ENCODE measurements around the gene SLC6A17.

DNA sequence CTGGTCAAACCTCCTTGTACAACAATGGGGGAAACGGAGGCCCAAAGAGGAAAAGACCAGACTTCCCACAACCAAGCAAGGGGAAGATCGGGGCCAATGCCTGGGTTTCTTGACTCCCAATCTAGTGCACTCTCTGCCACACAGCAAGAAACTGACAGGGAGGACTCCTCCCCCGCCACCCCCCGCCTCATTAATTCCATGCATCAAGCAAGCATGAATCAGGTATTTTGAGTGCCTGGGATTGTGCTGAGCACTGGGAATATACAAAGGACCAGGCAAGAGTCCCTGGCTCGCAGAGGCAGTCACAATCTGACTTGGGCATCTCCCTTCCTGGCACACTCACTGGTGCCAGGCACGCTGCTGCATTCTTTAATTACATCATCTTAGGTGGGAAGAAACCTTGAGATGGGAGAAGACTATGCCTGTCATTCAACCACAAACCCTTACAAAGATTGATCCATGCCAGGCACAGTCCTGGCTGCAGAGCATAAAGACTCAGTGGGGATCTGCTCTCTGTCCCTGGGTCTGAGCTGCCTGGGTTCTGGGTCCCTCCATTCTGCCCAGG is 55.4 kb downstream of the SLC6A17 start:
- TF ChIP-seq, protein P1, sequence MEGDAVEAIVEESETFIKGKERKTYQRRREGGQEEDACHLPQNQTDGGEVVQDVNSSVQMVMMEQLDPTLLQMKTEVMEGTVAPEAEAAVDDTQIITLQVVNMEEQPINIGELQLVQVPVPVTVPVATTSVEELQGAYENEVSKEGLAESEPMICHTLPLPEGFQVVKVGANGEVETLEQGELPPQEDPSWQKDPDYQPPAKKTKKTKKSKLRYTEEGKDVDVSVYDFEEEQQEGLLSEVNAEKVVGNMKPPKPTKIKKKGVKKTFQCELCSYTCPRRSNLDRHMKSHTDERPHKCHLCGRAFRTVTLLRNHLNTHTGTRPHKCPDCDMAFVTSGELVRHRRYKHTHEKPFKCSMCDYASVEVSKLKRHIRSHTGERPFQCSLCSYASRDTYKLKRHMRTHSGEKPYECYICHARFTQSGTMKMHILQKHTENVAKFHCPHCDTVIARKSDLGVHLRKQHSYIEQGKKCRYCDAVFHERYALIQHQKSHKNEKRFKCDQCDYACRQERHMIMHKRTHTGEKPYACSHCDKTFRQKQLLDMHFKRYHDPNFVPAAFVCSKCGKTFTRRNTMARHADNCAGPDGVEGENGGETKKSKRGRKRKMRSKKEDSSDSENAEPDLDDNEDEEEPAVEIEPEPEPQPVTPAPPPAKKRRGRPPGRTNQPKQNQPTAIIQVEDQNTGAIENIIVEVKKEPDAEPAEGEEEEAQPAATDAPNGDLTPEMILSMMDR (IDR thresholded peaks at IDR 0.05): no peak
- no peak for TF ChIP-seq POLR2A (IDR thresholded peaks at IDR 0.05)

Data from adrenal gland (tissue), 5 donors.